Activated B cell treated with CpG ODN at 0.5 μM for 24 hours (primary cell): ENCODE results near the gene ERCC5. TPM values are rescaled to one million over a fixed set of nuclear protein-coding genes. Genes with fewer than 3 reads are reported as not detected.
A peak's percentile ranks its signal among the peaks of the same experiment; 100 is the strongest.

Experiments used
- ATAC-seq: fragments of 200-7000 bp; cut with Tn5 transposase; one replicate; pipeline ENCODE4 v1.10.0; 2021; ENCODE audit warnings: low read depth, mild to moderate bottlenecking, moderate library complexity
- CTCF ChIA-PET: fragments of 350-600 bp; sonication (Branson Sonifier 250); formaldehyde crosslinking; loops from one replicate; lab custom pipeline; 2021; ENCODE audit warnings: antibody characterized with exemption; lab: Charles Lee
- POLR2A ChIA-PET: fragments of 350-600 bp; sonication (Branson Sonifier 250); formaldehyde crosslinking; loops from one replicate; lab custom pipeline; 2021; ENCODE audit warnings: antibody characterized with exemption; lab: Charles Lee
- DNase-seq: peaks from one replicate; pipeline ENCODE4 v3.0.0; 2022
- H3K27ac Mint-ChIP-seq: one replicate; pipeline ENCODE4 v1.8.0; 2020; ENCODE audit warnings: mixed read lengths
- H3K27me3 Mint-ChIP-seq: one replicate; pipeline ENCODE4 v1.8.0; 2021; ENCODE audit warnings: mixed read lengths
- H3K36me3 Mint-ChIP-seq: one replicate; pipeline ENCODE4 v1.8.0; 2021; ENCODE audit warnings: low read depth, mixed read lengths
- H3K4me1 Mint-ChIP-seq: one replicate; pipeline ENCODE4 v1.8.0; 2021; ENCODE audit warnings: mixed read lengths
- H3K4me3 Mint-ChIP-seq: one replicate; pipeline ENCODE4 v1.8.0; 2020; ENCODE audit warnings: mild to moderate bottlenecking, mixed read lengths
- H3K9me3 Mint-ChIP-seq: one replicate; pipeline ENCODE4 v1.8.0; 2020; ENCODE audit warnings: mixed read lengths
- CTCF ChIP-seq: fragments of 200-600 bp; IDR thresholded peaks from one replicate; pipeline ENCODE4 v1.8.0; 2022; ENCODE audit warnings: antibody characterized with exemption, mild to moderate bottlenecking
- intact Hi-C: fragments of 100-400 bp; cut with micrococcal nuclease; formaldehyde crosslinking; loops from one replicate; pipeline ENCODE4 v1.15.1; 2024
- total RNA-seq: library from RNA; stranded (reverse); gene quantifications from 2 replicates; pipeline ENCODE4 v1.2.3, GENCODE V29; 2022

ERCC5 gene
- total RNA-seq, 1 donor from 2014 or later, result 74.3 TPM

GRCh38 chr13:102838273-102838672 is 7.6 kb upstream of the ERCC5 start:
- TF ChIP-seq CTCF, result no peak
- H3K27me3 Mint-ChIP-seq, result no peaks in the 10 kb centered on the region
- intact Hi-C loops, result no loop called here
- no peak overlapping the region for H3K4me3 Mint-ChIP-seq
- H3K4me1 Mint-ChIP-seq, result no peaks in the 10 kb centered on the region
- ChIA-PET CTCF (no interaction called here), POLR2A (no interaction called here)
- H3K36me3 Mint-ChIP-seq, result no peaks in the 10 kb centered on the region
- no peak overlapping the region for H3K27ac Mint-ChIP-seq
- ATAC-seq (no peak), DNase-seq (no peak)
- H3K9me3 Mint-ChIP-seq, result no peaks in the 10 kb centered on the region

GRCh38 chr13:102838982-102839381 is 6.8 kb upstream of the ERCC5 start:
- H3K9me3 Mint-ChIP-seq, result no peaks in the 10 kb centered on the region
- TF ChIP-seq CTCF, result no peak
- intact Hi-C loops, result no loop called here
- H3K27ac Mint-ChIP-seq, result no peak overlapping the region
- ChIA-PET CTCF (no interaction called here), POLR2A (no interaction called here)
- DNase-seq, result no peak
- H3K4me1 Mint-ChIP-seq, result no peaks in the 10 kb centered on the region
- no peak overlapping the region for H3K4me3 Mint-ChIP-seq
- ATAC-seq, result no peak
- H3K36me3 Mint-ChIP-seq, result no peaks in the 10 kb centered on the region
- no peaks in the 10 kb centered on the region for H3K27me3 Mint-ChIP-seq

- no peak overlapping the region for H3K4me3 Mint-ChIP-seq
- H3K27ac Mint-ChIP-seq, result no peak overlapping the region
- peaks cover 2% of the 10 kb centered on the region for H3K4me1 Mint-ChIP-seq
- no peaks in the 10 kb centered on the region for H3K9me3 Mint-ChIP-seq
- ChIA-PET POLR2A (no interaction called here), CTCF (no interaction called here)
- intact Hi-C loops, result no loop called here
- DNase-seq, result no peak
- TF ChIP-seq CTCF, result no peak
- no peak for ATAC-seq
- no peaks in the 10 kb centered on the region for H3K36me3 Mint-ChIP-seq
- no peaks in the 10 kb centered on the region for H3K27me3 Mint-ChIP-seq
These were observed 6.4 kb upstream of the ERCC5 start for GRCh38 chr13:102839462-102839861.

- POLR2A ChIA-PET, result interaction anchor here (0.5 to 3.9 kb wide), 13 partner anchors 9 to 451 kb away, joined by 3 to 235 read pairs (median 5); partner anchors contain the start of genes TEX30 and TPP2
- Mint-ChIP-seq H3K27me3 (peaks cover 2% of the 10 kb centered on the region), H3K4me3 (peak overlapping the region; percentile 97), H3K36me3 (peaks cover 20% of the 10 kb centered on the region), H3K4me1 (peaks cover 28% of the 10 kb centered on the region), H3K9me3 (no peaks in the 10 kb centered on the region), H3K27ac (peak overlapping the region; percentile 99)
- no peak for TF ChIP-seq CTCF
- intact Hi-C loops, result loop anchor here (1.0 to 5.0 kb wide), 2 partner anchors 45 to 163 kb away; no protein-coding TSS in a partner anchor
- peak; percentile 10 for ATAC-seq
- CTCF ChIA-PET, result interaction anchor here (0.7 to 5.2 kb wide), 4 partner anchors 25 to 264 kb away, joined by 3 to 48 read pairs (median 6); partner anchors contain the start of gene TPP2
- DNase-seq, result no peak
These were observed 573 bp upstream of the ERCC5 start for GRCh38 chr13:102845289-102845629.

- peaks cover 24% of the 10 kb centered on the region for H3K36me3 Mint-ChIP-seq
- no peaks in the 10 kb centered on the region for H3K9me3 Mint-ChIP-seq
- POLR2A ChIA-PET, result interaction anchor here (0.6 to 3.9 kb wide), 10 partner anchors 8 to 452 kb away, joined by 3 to 235 read pairs (median 9); partner anchors contain the start of genes TEX30 and TPP2
- peak overlapping the region; percentile 97 for H3K4me3 Mint-ChIP-seq
- H3K27me3 Mint-ChIP-seq, result peaks cover 2% of the 10 kb centered on the region
- CTCF ChIA-PET, result interaction anchor here (0.6 to 5.2 kb wide), 12 partner anchors 10 to 1701 kb away, joined by 3 to 48 read pairs (median 4); partner anchors contain the start of genes TEX30 and TPP2
- H3K27ac Mint-ChIP-seq, result peak overlapping the region; percentile 99
- no peak for DNase-seq
- H3K4me1 Mint-ChIP-seq, result peaks cover 31% of the 10 kb centered on the region
- no peak for TF ChIP-seq CTCF
- ATAC-seq, result peak; percentile 67
- intact Hi-C loops, result loop anchor here (1.0 to 5.0 kb wide), 7 partner anchors 73 to 706 kb away; partner anchors contain the start of genes TEX30 and TPP2
These were observed 606 bp downstream of the ERCC5 start for GRCh38 chr13:102846261-102847015.
